Adipose tissue (tissue), 3 donors: Measurements from ENCODE around the gene SURF1. TPM values are rescaled to one million over a fixed set of nuclear protein-coding genes. Genes with fewer than 3 reads are reported as not detected.

Experiments used
- H3K27ac ChIP-seq: one replicate; pipeline ENCODE4 v1.5.1; 2013; ENCODE audit warnings: low read depth, low read length
- WGBS, 3 donors: extraction: QIAGEN DNeasy Blood & Tissue Kit; methylation state at CpG; one replicate each; pipeline ENCODE4 v1.1.7; 2013; 5-methylcytosine and 5-hydroxymethylcytosine counted together
- polyA plus RNA-seq, 3 donors: library from polyadenylated mRNA; stranded (reverse); fragments of 200-250 nt; gene quantifications; one replicate each; pipeline ENCODE4 v1.2.3, GENCODE V29; 2013
- donor health status: healthy with polysubstance abuse.
- donor health status: Bipolar disorder and iron deficiency.
- donor health status: healthy.

Gene SURF1
- polyA plus RNA-seq, 3 donors = 63.5 to 95.3 (median 75.0) TPM

DNA sequence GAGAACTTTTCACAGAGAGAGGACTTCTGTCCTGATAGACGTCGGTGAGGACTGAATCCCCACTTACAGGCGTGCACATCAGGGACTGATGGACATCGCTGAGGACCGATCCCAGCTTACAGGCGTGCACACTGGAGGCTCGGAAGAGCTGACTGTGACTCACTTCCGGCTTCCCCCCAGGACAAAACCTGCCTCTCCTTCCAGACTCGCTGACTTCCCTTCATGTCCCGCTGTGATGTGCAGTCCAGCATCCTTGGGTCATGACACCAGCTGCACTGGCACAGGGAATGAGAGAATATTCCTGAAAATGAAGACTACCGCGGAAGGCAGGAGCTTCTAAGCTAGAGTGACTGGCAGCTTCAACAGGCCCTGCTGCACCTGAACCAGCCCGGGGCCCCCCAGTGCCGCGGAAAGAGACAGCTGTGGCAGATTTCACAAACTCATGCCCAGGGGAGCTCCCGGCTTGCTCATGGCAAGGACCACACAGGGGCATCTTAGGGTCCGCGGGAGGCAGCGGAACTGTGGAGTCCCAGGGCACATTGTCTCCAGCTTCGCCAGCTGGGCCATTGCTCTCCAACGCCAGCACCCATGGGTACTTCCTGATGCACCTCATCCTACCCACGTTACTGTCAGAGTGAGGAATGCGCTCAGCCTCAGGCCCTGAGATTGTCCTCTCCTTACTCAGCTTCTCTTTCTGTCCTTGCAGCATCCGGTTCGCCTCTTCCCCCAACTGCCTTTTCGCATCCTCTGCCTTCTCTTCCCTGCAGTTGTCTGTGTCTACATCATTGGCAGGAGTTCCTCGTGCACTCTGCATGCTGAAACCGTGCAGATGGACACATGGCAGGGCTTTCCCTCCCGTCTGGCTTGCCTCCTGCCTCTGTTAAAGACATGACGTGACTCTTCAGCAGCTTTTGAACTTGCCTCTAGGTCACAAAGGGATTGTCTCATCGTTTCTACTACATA, 49.8 kb downstream of the SURF1 start:
- 67 to 69% (median 69%) methylated on average over 31 of the region's 31 CpGs for WGBS, 3 donors
- no peak overlapping the region for H3K27ac ChIP-seq

- H3K27ac ChIP-seq = no peak overlapping the region
- WGBS, 3 donors = 82 to 86% (median 86%) methylated on average over 16 to 23 of the region's 23 CpGs
Measured at GRCh38 chr9:133305731-133306130, 50.6 kb downstream of the SURF1 start.

- WGBS, 3 donors = 80 to 89% (median 88%) methylated on average over 34 to 38 of the region's 38 CpGs
Measured at GRCh38 chr9:133304477-133305377, 51.6 kb downstream of the SURF1 start.

GRCh38 chr9:133304158-133304470, 52.2 kb downstream of the SURF1 start:
- WGBS, 3 donors = 57 to 69% (median 65%) methylated on average over 12 to 13 of the region's 13 CpGs

More at GRCh38 chr9:133304477-133305377, 51.6 kb downstream of the SURF1 start:
- H3K27ac ChIP-seq = no peak overlapping the region

DNA sequence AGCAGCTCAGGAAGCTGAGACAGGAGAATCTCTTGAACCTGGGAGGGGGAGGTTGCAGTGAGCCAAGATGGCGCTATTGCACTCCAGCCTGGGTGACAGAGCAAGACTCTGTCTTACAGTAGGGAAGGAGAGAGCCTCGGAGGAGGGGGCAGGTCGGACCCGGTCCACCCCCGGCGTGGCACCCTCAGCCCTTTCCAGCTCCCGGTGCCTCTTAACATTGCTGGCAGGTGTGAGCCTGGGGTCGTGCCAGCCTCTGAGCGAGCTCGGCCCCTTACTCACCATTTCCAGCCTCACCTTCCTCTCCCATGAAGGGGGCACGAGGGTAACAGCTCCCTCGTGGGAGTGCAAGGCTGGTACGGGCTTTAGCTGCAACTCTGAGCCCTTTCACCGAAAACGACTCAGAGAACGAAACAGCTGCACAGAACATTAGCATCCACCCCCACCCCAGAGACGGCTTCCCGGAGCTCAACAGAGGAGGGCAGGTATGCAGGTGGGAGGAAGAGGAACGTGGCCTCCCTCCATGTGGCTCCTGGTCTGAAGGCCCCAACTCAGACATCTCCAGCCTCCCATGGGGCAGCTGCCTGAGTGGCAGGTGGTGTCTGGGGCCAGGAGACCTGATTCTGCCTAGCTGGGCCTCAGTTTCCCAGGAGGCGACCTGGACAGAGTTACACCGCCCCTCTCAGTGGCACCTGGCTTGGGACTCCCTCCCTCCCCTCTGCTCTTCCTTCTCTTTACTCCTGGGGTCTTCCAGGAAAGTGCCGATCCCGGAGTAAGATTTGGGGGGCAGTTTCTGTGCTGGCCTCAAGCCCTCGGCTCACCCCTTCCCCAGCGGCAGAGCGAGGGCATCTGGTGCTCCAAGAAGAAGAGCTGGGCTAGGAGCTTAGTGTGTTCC, 52.8 kb downstream of the SURF1 start:
- H3K27ac ChIP-seq = no peak overlapping the region
- 71 to 75% (median 71%) methylated on average over 26 of the region's 26 CpGs for WGBS, 3 donors

More at GRCh38 chr9:133304158-133304470, 52.2 kb downstream of the SURF1 start:
- no peak overlapping the region for H3K27ac ChIP-seq

Other genes with a start within 250 kb of the SURF1 start
- gene RALGDS, start 235.2 kb downstream of the SURF1 start, polyA plus RNA-seq = 10 to 100 TPM; 31.0 to 98.2 (median 68.8) TPM
- 10 to 100 TPM in 1 of 3 donors, 1 to 10 TPM in 2; 2.6 to 10.7 (median 9.9) TPM for gene GBGT1, start 192.6 kb downstream of the SURF1 start, polyA plus RNA-seq
- gene OBP2B, start 147.2 kb downstream of the SURF1 start, polyA plus RNA-seq = not detected
- 1 to 10 TPM; 1.3 to 1.7 (median 1.5) TPM for gene ABO, start 81.3 kb downstream of the SURF1 start, polyA plus RNA-seq
- 10 to 100 TPM; 14.1 to 21.7 (median 14.1) TPM for gene SURF6, start 20.3 kb downstream of the SURF1 start, polyA plus RNA-seq
- gene MED22, start 8.4 kb downstream of the SURF1 start, polyA plus RNA-seq = 10 to 100 TPM in 2 of 3 donors, 1 to 10 TPM in 1; 8.6 to 15.9 (median 13.1) TPM
- 1,000 to 10,000 TPM; 2,933 to 4,055 (median 3,432) TPM for gene RPL7A, start 8.3 kb downstream of the SURF1 start, polyA plus RNA-seq
- gene SURF2, start 63 bp upstream of the SURF1 start, polyA plus RNA-seq = 10 to 100 TPM; 21.9 to 32.1 (median 27.8) TPM
- 100 to 1,000 TPM in 2 of 3 donors, 10 to 100 TPM in 1; 66.1 to 168 (median 123) TPM for gene SURF4, start 19.6 kb upstream of the SURF1 start, polyA plus RNA-seq
- under 1 TPM; 0.44 to 0.68 (median 0.45) TPM for gene STKLD1, start 19.9 kb upstream of the SURF1 start, polyA plus RNA-seq
- gene REXO4, start 61.5 kb upstream of the SURF1 start, polyA plus RNA-seq = 10 to 100 TPM; 14.1 to 18.8 (median 14.5) TPM
- gene ADAMTS13, start 65.9 kb upstream of the SURF1 start, polyA plus RNA-seq = 1 to 10 TPM; 2.7 to 4.2 (median 2.7) TPM
- gene CACFD1, start 103.5 kb upstream of the SURF1 start, polyA plus RNA-seq = 10 to 100 TPM in 1 of 3 donors, 1 to 10 TPM in 2; 4.0 to 17.3 (median 8.5) TPM
- gene SLC2A6, start 122.6 kb upstream of the SURF1 start, polyA plus RNA-seq = 10 to 100 TPM in 1 of 3 donors, 1 to 10 TPM in 2; 2.4 to 15.6 (median 2.6) TPM
- gene MYMK, start 168.5 kb upstream of the SURF1 start, polyA plus RNA-seq = not detected
- gene ADAMTSL2, start 178.2 kb upstream of the SURF1 start, polyA plus RNA-seq = 1 to 10 TPM; 2.0 to 2.7 (median 2.2) TPM